ENCODE measurements around the gene POU2F3. TPM values are rescaled to one million over a fixed set of nuclear protein-coding genes. Genes with fewer than 3 reads are reported as not detected.
"Not testable (repeated sequence)": the region's sequence is repeated elsewhere in the genome, so short reads cannot be mapped to it uniquely, and the experiment has no call there.

The POU2F3 gene
- total RNA-seq, 1 donor from 2014 or later = not detected

DNA sequence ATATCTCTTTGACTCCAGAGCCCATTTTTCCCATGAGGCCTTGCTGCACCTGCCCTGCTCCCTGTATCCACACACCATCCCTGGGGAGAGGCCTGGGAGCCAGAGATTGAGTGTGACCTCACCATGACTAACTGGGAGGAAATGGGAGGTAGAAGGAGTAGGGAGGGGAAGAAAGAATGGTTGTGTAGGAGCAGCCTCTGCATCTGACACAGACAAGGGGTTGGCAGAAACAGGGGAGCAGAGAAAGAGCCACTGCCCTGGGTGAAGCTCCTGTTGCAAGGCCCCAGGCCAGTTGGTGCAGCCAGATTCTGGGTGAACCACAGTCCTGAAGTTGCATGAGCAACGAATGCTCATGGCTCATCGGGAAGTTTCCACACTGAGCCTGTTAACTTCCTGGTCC lies 32.4 kb downstream of the POU2F3 start:
- intact Hi-C loops (cut with micrococcal nuclease) = no loop called here
- POLR2A ChIA-PET = no interaction called here
- CTCF ChIA-PET = no interaction called here
- no peak for TF ChIP-seq CTCF (IDR thresholded peaks at IDR 0.05)
- Mint-ChIP-seq H3K36me3 (ENCODE audit: low read depth) (no peaks in the 10 kb centered on the region), H3K27me3 (peaks cover 17% of the 10 kb centered on the region), H3K4me1 (no peaks in the 10 kb centered on the region), H3K9me3 (no peaks in the 10 kb centered on the region), H3K27ac (no peak overlapping the region), H3K4me3 (no peak overlapping the region)
- ATAC-seq (ENCODE audit: low read depth) (no peak), DNase-seq (no peak)

- CTCF ChIA-PET = no interaction called here
- no peak overlapping the region for H3K4me3 Mint-ChIP-seq
- H3K27ac Mint-ChIP-seq = no peak overlapping the region
- intact Hi-C loops (cut with micrococcal nuclease) = no loop called here
- H3K9me3 Mint-ChIP-seq = no peaks in the 10 kb centered on the region
- TF ChIP-seq CTCF (IDR thresholded peaks at IDR 0.05) = no peak
- ATAC-seq (ENCODE audit: low read depth) (no peak), DNase-seq (no peak)
- peaks cover 16% of the 10 kb centered on the region for H3K27me3 Mint-ChIP-seq
- H3K36me3 Mint-ChIP-seq (ENCODE audit: low read depth) = no peaks in the 10 kb centered on the region
- no peaks in the 10 kb centered on the region for H3K4me1 Mint-ChIP-seq
- POLR2A ChIA-PET = no interaction called here
These were observed 33.5 kb downstream of the POU2F3 start for GRCh38 chr11:120273432-120273831.

GRCh38 chr11:120273956-120274355 lies 34.0 kb downstream of the POU2F3 start:
- H3K36me3 Mint-ChIP-seq (ENCODE audit: low read depth); DNase-seq; H3K4me1 Mint-ChIP-seq; H3K4me3 Mint-ChIP-seq; H3K27ac Mint-ChIP-seq; POLR2A ChIA-PET; intact Hi-C loops (cut with micrococcal nuclease); CTCF ChIA-PET; H3K9me3 Mint-ChIP-seq; ATAC-seq (ENCODE audit: low read depth): not testable (repeated sequence)
- H3K27me3 Mint-ChIP-seq = peaks cover 13% of the 10 kb centered on the region

- ChIA-PET POLR2A (no interaction called here), CTCF (no interaction called here)
- intact Hi-C loops (cut with micrococcal nuclease) = no loop called here
- Mint-ChIP-seq H3K9me3 (no peaks in the 10 kb centered on the region), H3K27ac (no peak overlapping the region), H3K4me1 (no peaks in the 10 kb centered on the region), H3K36me3 (ENCODE audit: low read depth) (no peaks in the 10 kb centered on the region), H3K27me3 (peaks cover 10% of the 10 kb centered on the region), H3K4me3 (no peak overlapping the region)
- ATAC-seq (ENCODE audit: low read depth) (no peak), DNase-seq (no peak)
- TF ChIP-seq CTCF (IDR thresholded peaks at IDR 0.05) = no peak
These were observed 39.6 kb downstream of the POU2F3 start for GRCh38 chr11:120279502-120279901.

DNA sequence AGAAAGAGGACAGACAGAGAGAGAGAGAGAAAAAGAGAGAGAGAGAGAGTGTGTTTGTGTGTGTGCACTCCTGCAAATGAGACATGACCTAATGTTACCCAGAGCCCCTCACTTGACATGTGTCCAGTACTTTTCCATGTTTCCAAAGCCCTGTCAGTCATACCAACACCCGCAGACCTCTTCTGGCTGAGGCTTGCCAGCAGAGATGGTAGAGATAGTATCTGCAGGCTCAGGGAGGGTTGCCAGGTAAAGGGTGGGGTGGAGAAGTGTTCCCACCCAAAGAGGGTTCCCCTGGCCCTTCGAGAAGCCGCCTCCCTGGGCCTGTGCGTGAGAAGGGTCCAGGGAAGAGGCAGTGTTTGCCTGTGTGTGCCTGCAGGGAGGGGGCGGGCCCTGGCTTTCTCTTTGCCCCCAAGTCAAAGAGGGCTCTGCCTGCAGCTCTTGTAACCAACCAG lies 40.7 kb downstream of the POU2F3 start:
- intact Hi-C loops (cut with micrococcal nuclease) = no loop called here
- no peak for TF ChIP-seq CTCF (IDR thresholded peaks at IDR 0.05)
- no peaks in the 10 kb centered on the region for H3K4me1 Mint-ChIP-seq

GRCh38 chr11:120281143-120281795 lies 41.3 kb downstream of the POU2F3 start:
- ChIA-PET CTCF (no interaction called here), POLR2A (no interaction called here)
- TF ChIP-seq CTCF (IDR thresholded peaks at IDR 0.05) = no peak
- Mint-ChIP-seq H3K27me3 (peaks cover 13% of the 10 kb centered on the region), H3K4me1 (no peaks in the 10 kb centered on the region), H3K27ac (no peak overlapping the region), H3K4me3 (no peak overlapping the region), H3K36me3 (ENCODE audit: low read depth) (no peaks in the 10 kb centered on the region), H3K9me3 (no peaks in the 10 kb centered on the region)
- intact Hi-C loops (cut with micrococcal nuclease) = no loop called here
- ATAC-seq (ENCODE audit: low read depth) (no peak), DNase-seq (no peak)

More for the DNA sequence above, 40.7 kb downstream of the POU2F3 start:
- no peak for ATAC-seq (ENCODE audit: low read depth)
- ChIA-PET CTCF (no interaction called here), POLR2A (no interaction called here)
- Mint-ChIP-seq H3K4me3 (no peak overlapping the region), H3K27ac (no peak overlapping the region), H3K36me3 (ENCODE audit: low read depth) (no peaks in the 10 kb centered on the region), H3K27me3 (peaks cover 10% of the 10 kb centered on the region), H3K9me3 (no peaks in the 10 kb centered on the region)
- no peak for DNase-seq
